ENCODE results near the gene ACSL1.

ACSL1 gene

GRCh38 chr4:184750926-184751584 lies 74.7 kb downstream of the ACSL1 start:
- H3K4me3 ChIP-seq (ENCODE audit: low read depth, low read length) = no peak overlapping the region

GRCh38 chr4:184748251-184748652 lies 77.5 kb downstream of the ACSL1 start:
- H3K36me3 ChIP-seq (ENCODE audit: control insufficient read depth in 2 of 2, insufficient read depth in 1 of 2, low read length in 2 of 2) = no peaks in the 10 kb centered on the region
- H3K27ac ChIP-seq (ENCODE audit: extremely low read depth, low read depth, low read length) = no peak overlapping the region
- H3K4me3 ChIP-seq (ENCODE audit: low read depth, low read length) = no peak overlapping the region
- TF ChIP-seq BCL11A (tag by site-specific recombination; IDR thresholded peaks at IDR 0.05; ENCODE audit: low read depth) (no peak), OVOL3 (tag by site-specific recombination; IDR thresholded peaks at IDR 0.05) (no peak), KLF8 (tag by site-specific recombination; IDR thresholded peaks at IDR 0.05) (no peak), KLF9 (tag by site-specific recombination; IDR thresholded peaks at IDR 0.05; ENCODE audit: low read depth) (no peak), ZIC2 (tag by site-specific recombination; IDR thresholded peaks at IDR 0.05) (0 out of 2 replicates have a peak, but pooled peaks have one; percentile 11)
- CTCF ChIA-PET = interaction anchor here (0.7 kb wide), 1 partner anchor 436 kb away, joined by 3 read pairs; no protein-coding TSS in a partner anchor
- H3K4me1 ChIP-seq (ENCODE audit: control insufficient read depth, insufficient read depth, low read length) = no peaks in the 10 kb centered on the region
- POLR2A ChIA-PET = no interaction called here
- H3K9me3 ChIP-seq (ENCODE audit: control insufficient read depth, insufficient read depth, low read depth, low read length) = no peaks in the 10 kb centered on the region

More at GRCh38 chr4:184750926-184751584, 74.7 kb downstream of the ACSL1 start:
- Histone ChIP-seq H3K9me3 (ENCODE audit: control insufficient read depth, insufficient read depth, low read depth, low read length) (no peaks in the 10 kb centered on the region), H3K4me1 (ENCODE audit: control insufficient read depth, insufficient read depth, low read length) (no peaks in the 10 kb centered on the region), H3K36me3 (ENCODE audit: control insufficient read depth in 2 of 2, insufficient read depth in 1 of 2, low read length in 2 of 2) (peaks cover 0 to 6% of the 10 kb centered on the region in 2 experiments; a peak in 1 of 3 replicates), H3K27ac (ENCODE audit: extremely low read depth, low read depth, low read length) (no peak overlapping the region)
- TF ChIP-seq ZFHX2 (tag by site-specific recombination; conservative IDR thresholded peaks at IDR 0.05) (no peak), ZBTB20 (tag by site-specific recombination; IDR thresholded peaks at IDR 0.05) (peak; percentile 19; the same call in 1 of the 2 replicates), TCF7L2 (IDR thresholded peaks at IDR 0.05; ENCODE audit: borderline replicate concordance, low read depth, low read length) (no peak), CTCF (tag by site-specific recombination; IDR thresholded peaks at IDR 0.05) (no peak), YY1 (tag by site-specific recombination; IDR thresholded peaks at IDR 0.05) (no peak)
- ChIA-PET POLR2A (interaction anchor here (0.6 kb wide), 1 partner anchor 17 kb away, joined by 3 read pairs; the partner anchor contains the start of gene CENPU), CTCF (no interaction called here)

- H3K36me3 ChIP-seq (ENCODE audit: control insufficient read depth in 2 of 2, insufficient read depth in 1 of 2, low read length in 2 of 2) = no peaks in the 10 kb centered on the region
- TF ChIP-seq ZNF248 (tag by site-specific recombination; IDR thresholded peaks at IDR 0.05) = no peak
- no peak for TF ChIP-seq ZNF202 (tag by site-specific recombination; IDR thresholded peaks at IDR 0.05; ENCODE audit: borderline replicate concordance)
- TF ChIP-seq ZNF488 (tag by site-specific recombination; IDR thresholded peaks at IDR 0.05) = no peak
- no peak for TF ChIP-seq PBX3 (CRISPR knock-in tag; IDR thresholded peaks at IDR 0.05)
- TF ChIP-seq ZBTB20 (tag by site-specific recombination; IDR thresholded peaks at IDR 0.05) = no peak
- TF ChIP-seq ZNF335 (tag by site-specific recombination; conservative IDR thresholded peaks at IDR 0.05) = no peak
- no peak for TF ChIP-seq ELK4 (IDR thresholded peaks at IDR 0.05; ENCODE audit: borderline replicate concordance, low read depth, low read length)
- TF ChIP-seq ZNF776 (tag by site-specific recombination; IDR thresholded peaks at IDR 0.05; ENCODE audit: borderline replicate concordance) = no peak
- no peaks in the 10 kb centered on the region for H3K9me3 ChIP-seq (ENCODE audit: control insufficient read depth, insufficient read depth, low read depth, low read length)
- H3K4me3 ChIP-seq (ENCODE audit: low read depth, low read length) = no peak overlapping the region
- CTCF ChIA-PET = interaction anchor here (0.5 to 1.6 kb wide), 5 partner anchors 200 to 634 kb away, joined by 3 read pairs; no protein-coding TSS in a partner anchor
- H3K4me1 ChIP-seq (ENCODE audit: control insufficient read depth, insufficient read depth, low read length) = no peaks in the 10 kb centered on the region
- POLR2A ChIA-PET = no interaction called here
- H3K27ac ChIP-seq (ENCODE audit: extremely low read depth, low read depth, low read length) = no peak overlapping the region
These were observed 78.5 kb downstream of the ACSL1 start for GRCh38 chr4:184747034-184747830.

Measured in HEK293 (cell line).